Endodermal cell (in vitro differentiated cells): ENCODE data around the gene CYP51A1. TPM values are rescaled to one million over a fixed set of nuclear protein-coding genes. Genes with fewer than 3 reads are reported as not detected.

Source experiments
- DNase-seq: peaks from one replicate; pipeline ENCODE4 v3.0.0-alpha.2; 2017
- H3K27ac ChIP-seq: 2 replicates; pipeline ENCODE4 v1.5.1; 2013; ENCODE audit warnings: mild to moderate bottlenecking, low read depth, low read length, moderate library complexity
- H3K27me3 ChIP-seq: 2 replicates; pipeline ENCODE4 v1.6.1; 2013; ENCODE audit warnings: mild to moderate bottlenecking, low read length, moderate library complexity; ENCODE audit not compliant: insufficient read depth, control insufficient read depth, poor library complexity, severe bottlenecking
- H3K36me3 ChIP-seq: 2 replicates; pipeline ENCODE4 v1.7.0; 2013; ENCODE audit warnings: mild to moderate bottlenecking, low read length, moderate library complexity; ENCODE audit not compliant: control insufficient read depth, insufficient read depth
- H3K4me1 ChIP-seq: one replicate; pipeline ENCODE4 v1.7.0; 2013; ENCODE audit warnings: low read length; ENCODE audit not compliant: control insufficient read depth, insufficient read depth
- H3K4me3 ChIP-seq: 2 replicates; pipeline ENCODE4 v1.5.1; 2013; ENCODE audit warnings: mild to moderate bottlenecking, low read length, moderate library complexity
- H3K9ac ChIP-seq: 2 replicates; pipeline ENCODE4 v1.6.1; 2013; ENCODE audit warnings: mild to moderate bottlenecking, low read length, moderate library complexity; ENCODE audit not compliant: poor library complexity, severe bottlenecking; ENCODE audit errors: extremely low read depth
- H3K9me3 ChIP-seq: 2 replicates; pipeline ENCODE4 v1.6.1; 2013; ENCODE audit warnings: mild to moderate bottlenecking, low read length, moderate library complexity; ENCODE audit not compliant: control insufficient read depth
- H3K27ac Mint-ChIP-seq: 2 replicates; pipeline ENCODE4 v1.8.0; 2020; ENCODE audit warnings: mixed read lengths
- H3K27me3 Mint-ChIP-seq: 2 replicates; pipeline ENCODE4 v1.8.0; 2021; ENCODE audit warnings: mild to moderate bottlenecking, mixed read lengths; ENCODE audit not compliant: insufficient read depth
- H3K36me3 Mint-ChIP-seq: 2 replicates; pipeline ENCODE4 v1.8.0; 2020; ENCODE audit warnings: low read depth, mixed read lengths
- H3K4me1 Mint-ChIP-seq: 2 replicates; pipeline ENCODE4 v1.8.0; 2020; ENCODE audit warnings: mixed read lengths
- H3K4me3 Mint-ChIP-seq: 2 replicates; pipeline ENCODE4 v1.8.0; 2020; ENCODE audit warnings: mild to moderate bottlenecking, moderate library complexity, mixed read lengths
- H3K9me3 Mint-ChIP-seq: 2 replicates; pipeline ENCODE4 v1.8.0; 2020; ENCODE audit warnings: mild to moderate bottlenecking, mixed read lengths
- WGBS, 2 experiments: methylation state at CpG; one replicate each; pipeline versions ENCODE4 v1.1.5 to v1.1.7; 2013; ENCODE audit warnings: missing lambda C conversion rate in 2 of 2, mixed read lengths in 1 of 2; ENCODE audit not compliant: insufficient coverage in 1 of 2, insufficient read length in 1 of 2; 5-methylcytosine and 5-hydroxymethylcytosine counted together
- total RNA-seq, 2 donors: library from RNA; stranded (reverse); fragmentation: NEBNext Ultra II Directional in 1 of 2; extraction: Animal tissue kit (Norgen Biotek cat#: 25700) in 1 of 2; gene quantifications; 2 replicates in 1 of 2; 3 replicates in 1 of 2; pipeline ENCODE4 v1.2.1, GENCODE V29; 2021
- TF ChIP-seq, protein P1 (sequence below): fragments of 200-600 bp; sonication (generic); conservative IDR thresholded peaks from 2 replicates; pipeline ENCODE4 v1.5.0; 2021; ENCODE audit warnings: antibody characterized with exemption, mild to moderate bottlenecking

Gene CYP51A1
- total RNA-seq, 2 donors from 2014 or later = 49.5 to 72.9 TPM

DNA sequence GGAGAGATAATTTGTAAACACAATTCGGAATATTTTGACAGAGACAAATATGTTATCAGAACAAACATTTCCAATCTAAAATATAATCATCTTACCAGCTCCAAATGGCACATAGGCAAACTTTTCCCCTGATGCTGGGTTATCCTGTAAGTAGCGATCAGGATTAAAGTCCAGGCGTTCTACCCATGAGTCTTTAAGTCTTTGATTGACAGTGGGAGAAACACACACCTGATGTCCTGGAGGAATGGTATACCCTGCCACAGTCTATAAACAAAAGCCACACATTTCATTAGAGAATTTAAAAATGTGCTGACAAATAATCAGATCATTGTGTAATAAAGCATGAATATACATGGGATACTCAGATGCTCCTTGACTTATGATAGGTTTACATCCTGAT, 17.3 kb downstream of the CYP51A1 start:
- peaks cover 55% of the 10 kb centered on the region for H3K36me3 Mint-ChIP-seq
- H3K9me3 ChIP-seq = peaks cover 5% of the 10 kb centered on the region
- H3K4me3 Mint-ChIP-seq = no peak overlapping the region
- peaks cover 68% of the 10 kb centered on the region for H3K36me3 ChIP-seq
- no peaks in the 10 kb centered on the region for H3K27me3 ChIP-seq
- H3K4me1 ChIP-seq = no peaks in the 10 kb centered on the region
- no peak overlapping the region for H3K9ac ChIP-seq
- H3K27ac ChIP-seq = no peak overlapping the region
- H3K9me3 Mint-ChIP-seq = no peaks in the 10 kb centered on the region
- H3K4me1 Mint-ChIP-seq = no peaks in the 10 kb centered on the region
- H3K27me3 Mint-ChIP-seq = no peaks in the 10 kb centered on the region
- TF ChIP-seq, protein P1, sequence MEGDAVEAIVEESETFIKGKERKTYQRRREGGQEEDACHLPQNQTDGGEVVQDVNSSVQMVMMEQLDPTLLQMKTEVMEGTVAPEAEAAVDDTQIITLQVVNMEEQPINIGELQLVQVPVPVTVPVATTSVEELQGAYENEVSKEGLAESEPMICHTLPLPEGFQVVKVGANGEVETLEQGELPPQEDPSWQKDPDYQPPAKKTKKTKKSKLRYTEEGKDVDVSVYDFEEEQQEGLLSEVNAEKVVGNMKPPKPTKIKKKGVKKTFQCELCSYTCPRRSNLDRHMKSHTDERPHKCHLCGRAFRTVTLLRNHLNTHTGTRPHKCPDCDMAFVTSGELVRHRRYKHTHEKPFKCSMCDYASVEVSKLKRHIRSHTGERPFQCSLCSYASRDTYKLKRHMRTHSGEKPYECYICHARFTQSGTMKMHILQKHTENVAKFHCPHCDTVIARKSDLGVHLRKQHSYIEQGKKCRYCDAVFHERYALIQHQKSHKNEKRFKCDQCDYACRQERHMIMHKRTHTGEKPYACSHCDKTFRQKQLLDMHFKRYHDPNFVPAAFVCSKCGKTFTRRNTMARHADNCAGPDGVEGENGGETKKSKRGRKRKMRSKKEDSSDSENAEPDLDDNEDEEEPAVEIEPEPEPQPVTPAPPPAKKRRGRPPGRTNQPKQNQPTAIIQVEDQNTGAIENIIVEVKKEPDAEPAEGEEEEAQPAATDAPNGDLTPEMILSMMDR = no peak
- no peak overlapping the region for H3K4me3 ChIP-seq
- no peak for DNase-seq
- H3K27ac Mint-ChIP-seq = no peak overlapping the region
- WGBS, 2 experiments = 100% methylated on average over 3 of the region's 3 CpGs; no CpG with 5 or more reads in 1 of the 2 experiments

DNA sequence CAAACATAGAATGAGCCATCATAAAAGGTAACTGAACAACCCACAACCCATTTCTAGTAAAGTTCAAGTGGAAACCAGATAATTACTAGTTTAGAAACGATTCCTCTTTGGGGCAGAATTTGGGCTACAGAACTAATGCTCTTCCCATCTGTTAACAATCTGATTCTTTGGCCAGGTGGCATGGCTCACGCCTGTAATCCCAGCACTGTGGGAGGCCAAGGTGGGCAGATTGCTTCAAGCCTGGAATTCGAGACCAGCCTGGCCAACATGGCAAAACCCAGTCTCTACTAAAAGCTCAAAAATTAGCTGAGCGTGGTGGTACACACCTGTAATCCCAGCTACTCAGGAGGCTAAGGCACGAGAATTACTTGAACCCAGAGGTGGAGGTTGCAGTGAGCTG, 18.5 kb downstream of the CYP51A1 start:
- 93 to 95% methylated on average over 5 of the region's 5 CpGs for whole genome bisulfite sequencing, 2 experiments
- no peaks in the 10 kb centered on the region for H3K9me3 Mint-ChIP-seq

DNA sequence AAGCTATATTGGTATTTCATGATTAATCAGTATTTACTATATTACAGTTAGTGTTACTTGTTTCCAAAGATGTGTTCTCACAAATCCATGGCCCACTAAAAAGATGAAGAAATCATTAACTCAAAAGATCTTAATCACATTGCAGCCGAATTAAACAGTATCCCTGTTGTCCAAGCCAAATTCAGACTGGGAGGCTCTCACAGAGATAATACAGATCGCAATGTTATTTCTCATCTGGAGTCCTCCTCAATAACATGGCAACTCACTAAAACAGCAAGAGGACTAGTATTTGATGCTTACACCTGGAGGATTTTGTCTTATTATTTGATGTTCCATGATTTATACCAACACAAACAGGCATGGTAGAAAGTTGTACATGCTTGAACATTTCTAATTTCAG, 23.4 kb downstream of the CYP51A1 start:
- no peak for DNase-seq
- peaks cover 62% of the 10 kb centered on the region for H3K36me3 Mint-ChIP-seq
- TF ChIP-seq, protein P1 = no peak
- H3K9me3 ChIP-seq = no peaks in the 10 kb centered on the region
- H3K36me3 ChIP-seq = peaks cover 85% of the 10 kb centered on the region
- H3K27ac ChIP-seq = no peak overlapping the region
- 96 to 100% methylated on average over 1 to 2 of the region's 2 CpGs for WGBS, 2 experiments
- H3K27me3 Mint-ChIP-seq = no peaks in the 10 kb centered on the region
- no peak overlapping the region for H3K4me3 Mint-ChIP-seq
- H3K4me1 Mint-ChIP-seq = no peaks in the 10 kb centered on the region
- no peak overlapping the region for H3K27ac Mint-ChIP-seq
- H3K4me3 ChIP-seq = no peak overlapping the region
- H3K9ac ChIP-seq = no peak overlapping the region
- H3K4me1 ChIP-seq = no peaks in the 10 kb centered on the region
- no peaks in the 10 kb centered on the region for H3K27me3 ChIP-seq
- no peaks in the 10 kb centered on the region for H3K9me3 Mint-ChIP-seq

More for the DNA sequence above, 18.5 kb downstream of the CYP51A1 start:
- Histone ChIP-seq H3K27me3 (no peaks in the 10 kb centered on the region), H3K4me1 (no peaks in the 10 kb centered on the region), H3K4me3 (no peak overlapping the region), H3K9me3 (no peaks in the 10 kb centered on the region), H3K36me3 (peaks cover 68% of the 10 kb centered on the region), H3K9ac (no peak overlapping the region), H3K27ac (no peak overlapping the region)
- no peak for DNase-seq
- no peak overlapping the region for H3K27ac Mint-ChIP-seq
- no peak overlapping the region for H3K4me3 Mint-ChIP-seq
- no peaks in the 10 kb centered on the region for H3K4me1 Mint-ChIP-seq
- TF ChIP-seq, protein P1 = no peak
- no peaks in the 10 kb centered on the region for H3K27me3 Mint-ChIP-seq
- H3K36me3 Mint-ChIP-seq = peaks cover 50% of the 10 kb centered on the region
